ENCODE results near the gene DAB2IP.

DNA sequence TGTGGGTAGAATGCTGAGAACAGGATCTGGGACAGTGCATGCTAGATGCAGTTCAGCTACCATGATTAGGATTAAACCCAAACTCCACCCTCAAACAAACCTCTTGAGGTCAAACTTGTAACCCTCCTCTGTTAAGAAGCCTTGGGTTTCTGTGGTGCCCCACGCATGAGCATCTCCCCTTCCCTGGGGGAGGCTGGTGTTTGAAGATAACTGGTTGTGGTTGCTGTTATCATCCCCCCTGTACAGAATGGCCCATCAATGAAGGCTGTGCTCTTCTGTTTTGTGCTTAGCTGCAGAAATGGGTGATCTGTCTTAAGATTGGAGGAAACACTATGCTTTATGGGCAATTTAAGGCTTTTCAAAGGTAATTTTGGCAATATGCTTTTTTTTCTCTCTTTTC, 4.4 kb upstream of the DAB2IP start:
- TF ChIP-seq, protein P1, sequence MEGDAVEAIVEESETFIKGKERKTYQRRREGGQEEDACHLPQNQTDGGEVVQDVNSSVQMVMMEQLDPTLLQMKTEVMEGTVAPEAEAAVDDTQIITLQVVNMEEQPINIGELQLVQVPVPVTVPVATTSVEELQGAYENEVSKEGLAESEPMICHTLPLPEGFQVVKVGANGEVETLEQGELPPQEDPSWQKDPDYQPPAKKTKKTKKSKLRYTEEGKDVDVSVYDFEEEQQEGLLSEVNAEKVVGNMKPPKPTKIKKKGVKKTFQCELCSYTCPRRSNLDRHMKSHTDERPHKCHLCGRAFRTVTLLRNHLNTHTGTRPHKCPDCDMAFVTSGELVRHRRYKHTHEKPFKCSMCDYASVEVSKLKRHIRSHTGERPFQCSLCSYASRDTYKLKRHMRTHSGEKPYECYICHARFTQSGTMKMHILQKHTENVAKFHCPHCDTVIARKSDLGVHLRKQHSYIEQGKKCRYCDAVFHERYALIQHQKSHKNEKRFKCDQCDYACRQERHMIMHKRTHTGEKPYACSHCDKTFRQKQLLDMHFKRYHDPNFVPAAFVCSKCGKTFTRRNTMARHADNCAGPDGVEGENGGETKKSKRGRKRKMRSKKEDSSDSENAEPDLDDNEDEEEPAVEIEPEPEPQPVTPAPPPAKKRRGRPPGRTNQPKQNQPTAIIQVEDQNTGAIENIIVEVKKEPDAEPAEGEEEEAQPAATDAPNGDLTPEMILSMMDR (IDR thresholded peaks at IDR 0.05), result no peak
- no peak for TF ChIP-seq POLR2A (IDR thresholded peaks at IDR 0.05)

All from upper lobe of left lung (tissue), 4 donors.